Measurements from ENCODE around the gene FBLN2. TPM values are rescaled to one million over a fixed set of nuclear protein-coding genes. Genes with fewer than 3 reads are reported as not detected.

The FBLN2 gene
- polyA plus RNA-seq, 2 of the 4 experiments (the other 2 are of a cell fraction) = 1.1 to 2.7 TPM

- WGBS (ENCODE audit: missing lambda C conversion rate) = 3% methylated on average over 5 of the region's 5 CpGs
- Histone ChIP-seq H3K4me3 (no peak overlapping the region), H3K9me3 (no peaks in the 10 kb centered on the region), H3K4me1 (no peaks in the 10 kb centered on the region), H3K4me2 (no peak overlapping the region), H3K27ac (no peak overlapping the region)
- ATAC-seq (no peak), FAIRE-seq (no peak), DNase-seq (ENCODE audit: low read depth in 1 of 2, low spot score in 1 of 2) (no peak)
- POLR2A ChIA-PET = no interaction called here
- CTCF ChIA-PET = interaction anchor here (2.0 to 6.5 kb wide), 2 partner anchors 11 to 17 kb away, joined by 5 to 56 read pairs; no protein-coding TSS in a partner anchor
- TF ChIP-seq FOXS1 (CRISPR knock-in tag; IDR thresholded peaks at IDR 0.05) = no peak
- no peak for TF ChIP-seq ELK1 (IDR thresholded peaks at IDR 0.05; ENCODE audit: low read depth, low read length)
- TF ChIP-seq CEBPB (IDR thresholded peaks at IDR 0.05) = no peak
- TF ChIP-seq CTCF (IDR thresholded peaks at IDR 0.05) = no peak
- no peak for TF ChIP-seq USF2 (IDR thresholded peaks at IDR 0.05)
- no peak for TF ChIP-seq HDAC2 (IDR thresholded peaks at IDR 0.05)
- no peak for TF ChIP-seq POLR2AphosphoS2 (conservative IDR thresholded peaks at IDR 0.05; ENCODE audit: low read length)
- TF ChIP-seq PHF8 (IDR thresholded peaks at IDR 0.05; ENCODE audit: borderline replicate concordance, low read depth) = no peak
- no peak for TF ChIP-seq NPAS2 (CRISPR knock-in tag; IDR thresholded peaks at IDR 0.05; ENCODE audit: borderline replicate concordance)
- TF ChIP-seq KDM1A (IDR thresholded peaks at IDR 0.05; ENCODE audit: low read depth) = no peak
- TF ChIP-seq ESRRA (IDR thresholded peaks at IDR 0.05; ENCODE audit: borderline replicate concordance, low read length) = no peak
- no peak for TF ChIP-seq ZC3H11A (IDR thresholded peaks at IDR 0.05)
- TF ChIP-seq CBX2 (IDR thresholded peaks at IDR 0.05; ENCODE audit: borderline replicate concordance, low read depth) = no peak
Observed at GRCh38 chr3:13668136-13668535, 119.2 kb downstream of the FBLN2 start.

GRCh38 chr3:13669457-13669856, 120.5 kb downstream of the FBLN2 start:
- Histone ChIP-seq H3K4me2 (no peak overlapping the region), H3K27ac (no peak overlapping the region), H3K9me3 (no peaks in the 10 kb centered on the region), H3K4me3 (no peak overlapping the region), H3K4me1 (no peaks in the 10 kb centered on the region)
- no peak for TF ChIP-seq RFX5 (IDR thresholded peaks at IDR 0.05)
- no peak for TF ChIP-seq USF2 (IDR thresholded peaks at IDR 0.05)
- TF ChIP-seq ZSCAN20 (CRISPR knock-in tag; IDR thresholded peaks at IDR 0.05) = no peak
- TF ChIP-seq FOSL2 (IDR thresholded peaks at IDR 0.05) = no peak
- TF ChIP-seq FOSL2 (CRISPR knock-in tag; IDR thresholded peaks at IDR 0.05) = no peak
- no peak for TF ChIP-seq BCL3 (IDR thresholded peaks at IDR 0.05)
- no peak for TF ChIP-seq RCOR1 (IDR thresholded peaks at IDR 0.05; ENCODE audit: low read depth, low read length)
- no peak for TF ChIP-seq SREBF2 (IDR thresholded peaks at IDR 0.05)
- no peak for TF ChIP-seq FOSB (CRISPR knock-in tag; IDR thresholded peaks at IDR 0.05)
- no peak for TF ChIP-seq HOXA7 (CRISPR knock-in tag; IDR thresholded peaks at IDR 0.05)
- TF ChIP-seq RAD21 (conservative IDR thresholded peaks at IDR 0.05 in 1 of 2, IDR thresholded peaks at IDR 0.05 in 1 of 2) = no peak
- no peak for TF ChIP-seq HES2 (IDR thresholded peaks at IDR 0.05)
- no peak for TF ChIP-seq CTCF (IDR thresholded peaks at IDR 0.05)
- TF ChIP-seq ZFP36 (IDR thresholded peaks at IDR 0.05; ENCODE audit: borderline replicate concordance, partially characterized antibody) = no peak
- no peak for TF ChIP-seq ATOH8 (CRISPR knock-in tag; IDR thresholded peaks at IDR 0.05; ENCODE audit: low read depth)
- TF ChIP-seq EHF (CRISPR knock-in tag; IDR thresholded peaks at IDR 0.05) = no peak
- no peak for ATAC-seq
- WGBS (ENCODE audit: missing lambda C conversion rate) = 0% methylated on average over 1 of the region's 1 CpG
- no peak for FAIRE-seq
- ChIA-PET CTCF (interaction anchor here (1.0 to 6.5 kb wide), 7 partner anchors 12 to 279 kb away, joined by 3 to 56 read pairs (median 5); partner anchors contain the start of gene WNT7A), POLR2A (no interaction called here)
- DNase-seq (ENCODE audit: low read depth in 1 of 2, low spot score in 1 of 2) = no peak

Measured in A549 (cell line).